Neuronal stem cell (in vitro differentiated cells): ENCODE measurements around the gene PLLP.
"Not testable (repeated sequence)": the region's sequence is repeated elsewhere in the genome, so short reads cannot be mapped to it uniquely, and the experiment has no call there.

Source experiments
- DNase-seq: peaks from one replicate; pipeline ENCODE4 v3.0.0-alpha.2; 2013; ENCODE audit warnings: low spot score
- H2AFZ ChIP-seq: one replicate; pipeline ENCODE4 v1.6.1; 2013; ENCODE audit warnings: mild to moderate bottlenecking, low read length, inconsistent platforms
- H2AK5ac ChIP-seq: 2 replicates; pipeline ENCODE4 v1.6.1; 2013; ENCODE audit warnings: low read depth, mild to moderate bottlenecking, inconsistent platforms, low read length, moderate library complexity, mixed read lengths
- H2BK120ac ChIP-seq: 2 replicates; pipeline ENCODE4 v1.6.1; 2013; ENCODE audit warnings: low read depth, mild to moderate bottlenecking, inconsistent platforms, low read length, moderate library complexity, mixed read lengths
- H2BK12ac ChIP-seq: one replicate; pipeline ENCODE4 v1.6.1; 2013; ENCODE audit warnings: low read length, inconsistent platforms
- H2BK15ac ChIP-seq: 2 replicates; pipeline ENCODE4 v1.6.1; 2013; ENCODE audit warnings: mild to moderate bottlenecking, low read length, inconsistent platforms, mixed read lengths
- H2BK5ac ChIP-seq: one replicate; pipeline ENCODE4 v1.6.1; 2013; ENCODE audit warnings: inconsistent platforms, mild to moderate bottlenecking, low read length, moderate library complexity
- H3K14ac ChIP-seq: one replicate; pipeline ENCODE4 v1.6.1; 2013; ENCODE audit warnings: low read length, inconsistent platforms
- H3K18ac ChIP-seq: 2 replicates; pipeline ENCODE4 v1.6.1; 2013; ENCODE audit warnings: low read length, inconsistent platforms
- H3K23ac ChIP-seq: 2 replicates; pipeline ENCODE4 v1.6.1; 2013; ENCODE audit warnings: low read depth, mild to moderate bottlenecking, mixed read lengths, low read length, inconsistent platforms; ENCODE audit not compliant: poor library complexity
- H3K27ac ChIP-seq: replicated peaks from 3 replicates; pipeline ENCODE4 v1.5.1; 2013; ENCODE audit warnings: low read length, inconsistent platforms
- H3K27me3 ChIP-seq, 3 experiments: 2 replicates each; pipeline ENCODE4 v1.6.1; 2013; ENCODE audit warnings: low read length in 3 of 3, mild to moderate bottlenecking in 2 of 3, inconsistent platforms in 1 of 3, low read depth in 1 of 3, mixed read lengths in 1 of 3, moderate library complexity in 1 of 3; ENCODE audit not compliant: control insufficient read depth in 3 of 3, insufficient read depth in 3 of 3
- H3K36me3 ChIP-seq, 2 donors: replicated peaks in 1 of 2; 2 replicates each; pipeline ENCODE4 v1.6.1; 2013; ENCODE audit warnings: low read length in 2 of 2; ENCODE audit not compliant: control insufficient read depth in 2 of 2, insufficient read depth in 2 of 2
- H3K4ac ChIP-seq: 2 replicates; pipeline ENCODE4 v1.6.1; 2013; ENCODE audit warnings: inconsistent platforms, mild to moderate bottlenecking, low read length, moderate library complexity
- H3K4me1 ChIP-seq, 2 donors: 1 replicate in 1 of 2; 2 replicates in 1 of 2; pipeline ENCODE4 v1.6.1; 2013; ENCODE audit warnings: low read length in 2 of 2, low read depth in 1 of 2; ENCODE audit not compliant: control insufficient read depth in 2 of 2, insufficient read depth in 1 of 2
- H3K4me2 ChIP-seq: one replicate; pipeline ENCODE4 v1.6.1; 2013; ENCODE audit warnings: mild to moderate bottlenecking, low read length, inconsistent platforms; ENCODE audit not compliant: insufficient read depth, poor library complexity, severe bottlenecking
- H3K4me3 ChIP-seq, 2 donors: 2 replicates each; pipeline ENCODE4 v1.5.1; 2013; ENCODE audit warnings: low read length in 2 of 2, mild to moderate bottlenecking in 2 of 2, inconsistent platforms in 1 of 2, moderate library complexity in 1 of 2
- H3K79me1 ChIP-seq: one replicate; pipeline ENCODE4 v1.6.1; 2013; ENCODE audit warnings: low read depth, mild to moderate bottlenecking, inconsistent platforms, low read length, moderate library complexity
- H3K9ac ChIP-seq: one replicate; pipeline ENCODE4 v1.6.1; 2013; ENCODE audit warnings: mild to moderate bottlenecking, low read depth, low read length, inconsistent platforms; ENCODE audit not compliant: poor library complexity
- H3K9me3 ChIP-seq, 2 donors: replicated peaks in 1 of 2; 2 replicates each; pipeline versions ENCODE3 to v1.6.1; 2013; ENCODE audit warnings: low read length in 2 of 2, mild to moderate bottlenecking in 2 of 2, inconsistent platforms in 1 of 2, low read depth in 1 of 2, mixed read lengths in 1 of 2, moderate library complexity in 1 of 2; ENCODE audit not compliant: control insufficient read depth in 2 of 2, insufficient read depth in 1 of 2
- H4K8ac ChIP-seq: one replicate; pipeline ENCODE4 v1.6.1; 2013; ENCODE audit warnings: low read depth, mild to moderate bottlenecking, inconsistent platforms, low read length, moderate library complexity
- H4K91ac ChIP-seq: one replicate; pipeline ENCODE4 v1.6.1; 2013; ENCODE audit warnings: low read length, low read depth, mild to moderate bottlenecking, inconsistent platforms; ENCODE audit not compliant: poor library complexity
- WGBS, 2 donors: extraction: QIAGEN DNeasy Blood & Tissue Kit; methylation state at CpG; one replicate each; pipeline ENCODE4 v1.1.7; 2013; ENCODE audit warnings: missing lambda C conversion rate in 2 of 2, mixed read lengths in 1 of 2; ENCODE audit not compliant: insufficient read length in 2 of 2, insufficient replicate concordance in 1 of 2; ENCODE audit errors: extremely low coverage in 2 of 2; 5-methylcytosine and 5-hydroxymethylcytosine counted together

PLLP gene

GRCh38 chr16:57271063-57271345 lies 13.5 kb downstream of the PLLP start:
- Histone ChIP-seq H2AFZ (no peak overlapping the region), H4K8ac (peak overlapping the region; percentile 50), H3K79me1 (no peaks in the 10 kb centered on the region), H4K91ac (peak overlapping the region; percentile 59), H3K14ac (no peak overlapping the region), H3K4me1 (peaks cover 12 to 26% of the 10 kb centered on the region in 2 donors), H3K27me3 (no peaks in the 10 kb centered on the region), H3K18ac (peak overlapping the region; percentile 92), H2BK15ac (peak overlapping the region; percentile 93), H3K36me3 (no peaks in the 10 kb centered on the region), H3K27ac (no peak overlapping the region), H2BK12ac (peak overlapping the region; percentile 98), H2AK5ac (peak overlapping the region; percentile 96), H2BK5ac (peak overlapping the region; percentile 0), H3K4me2 (no peak overlapping the region), H3K23ac (peak overlapping the region; percentile 48), H3K4ac (peak overlapping the region; percentile 42), H3K9me3 (no peaks in the 10 kb centered on the region), H3K4me3 (no peak overlapping the region), H3K9ac (no peak overlapping the region), H2BK120ac (peak overlapping the region; percentile 88)
- DNase-seq, result no peak
- WGBS, 2 donors, result no CpG with 5 or more reads among the region's 7 CpGs

GRCh38 chr16:57270221-57271062 lies 14.0 kb downstream of the PLLP start:
- H2BK120ac ChIP-seq, result peak overlapping the region; percentile 88
- H3K4me2 ChIP-seq, result peak overlapping the region; percentile 42

GRCh38 chr16:57268804-57269800 lies 15.4 kb downstream of the PLLP start:
- peak overlapping the region; percentile 3 for H2AK5ac ChIP-seq
- H3K79me1 ChIP-seq, result no peaks in the 10 kb centered on the region
- no peaks in the 10 kb centered on the region for H3K9me3 ChIP-seq
- peak overlapping the region; percentile 86 for H2BK15ac ChIP-seq
- peak overlapping the region; percentile 87 for H2BK120ac ChIP-seq
- no peak overlapping the region for H3K4ac ChIP-seq
- DNase-seq, result no peak
- H3K4me2 ChIP-seq, result no peak overlapping the region
- peak overlapping the region; percentile 23 for H2AFZ ChIP-seq
- H2BK12ac ChIP-seq, result peak overlapping the region; percentile 53
- no peak overlapping the region for H3K14ac ChIP-seq
- H2BK5ac ChIP-seq, result peak overlapping the region; percentile 77
- H3K23ac ChIP-seq, result no peak overlapping the region
- H3K9ac ChIP-seq, result no peak overlapping the region
- H3K18ac ChIP-seq, result peak overlapping the region; percentile 78
- peak overlapping the region; percentile 72 for H4K8ac ChIP-seq
- no peak overlapping the region for H3K27ac ChIP-seq
- no peaks in the 10 kb centered on the region for H3K27me3 ChIP-seq
- no peaks in the 10 kb centered on the region for H3K36me3 ChIP-seq
- no peak overlapping the region for H3K4me3 ChIP-seq
- H4K91ac ChIP-seq, result no peak overlapping the region
- no CpG with 5 or more reads among the region's 14 CpGs for WGBS, 2 donors
- peaks cover 12 to 26% of the 10 kb centered on the region in 2 donors for H3K4me1 ChIP-seq

More at GRCh38 chr16:57270221-57271062, 14.0 kb downstream of the PLLP start:
- H3K27me3 ChIP-seq, result no peaks in the 10 kb centered on the region
- no peaks in the 10 kb centered on the region for H3K79me1 ChIP-seq
- H3K9me3 ChIP-seq, result no peaks in the 10 kb centered on the region
- peak; percentile 24 for DNase-seq
- no peak overlapping the region for H3K4me3 ChIP-seq
- peak overlapping the region; percentile 93 for H2BK15ac ChIP-seq
- H2BK5ac ChIP-seq, result peak overlapping the region; percentile 0
- peak overlapping the region; percentile 59 for H4K91ac ChIP-seq
- peak overlapping the region; percentile 48 for H3K23ac ChIP-seq
- H3K14ac ChIP-seq, result no peak overlapping the region
- H3K4ac ChIP-seq, result peak overlapping the region; percentile 91
- peak overlapping the region; percentile 29 for H3K27ac ChIP-seq
- no peak overlapping the region for H2BK12ac ChIP-seq
- H3K36me3 ChIP-seq, result no peaks in the 10 kb centered on the region
- no peak overlapping the region for H4K8ac ChIP-seq
- WGBS, 2 donors, result no CpG with 5 or more reads among the region's 25 CpGs
- H3K9ac ChIP-seq, result no peak overlapping the region
- H3K18ac ChIP-seq, result peak overlapping the region; percentile 92
- H2AK5ac ChIP-seq, result peak overlapping the region; percentile 96
- peaks cover 12 to 26% of the 10 kb centered on the region in 2 donors for H3K4me1 ChIP-seq
- peak overlapping the region; percentile 67 for H2AFZ ChIP-seq

GRCh38 chr16:57267343-57267742 lies 17.1 kb downstream of the PLLP start:
- H3K36me3 ChIP-seq, H3K14ac ChIP-seq, H3K27ac ChIP-seq, H3K4ac ChIP-seq, H4K8ac ChIP-seq, H2BK5ac ChIP-seq, DNase-seq, H3K9me3 ChIP-seq, H3K4me3 ChIP-seq, H4K91ac ChIP-seq, H2BK15ac ChIP-seq, H3K9ac ChIP-seq, H3K79me1 ChIP-seq, H3K23ac ChIP-seq, H2BK12ac ChIP-seq, H2BK120ac ChIP-seq, H3K4me2 ChIP-seq, H3K18ac ChIP-seq, H3K27me3 ChIP-seq, H2AFZ ChIP-seq, H2AK5ac ChIP-seq: not testable (repeated sequence)
- WGBS, 2 donors, result no CpG with 5 or more reads among the region's 2 CpGs
- H3K4me1 ChIP-seq, result peaks cover 10 to 20% of the 10 kb centered on the region in 2 donors
